ENCODE measurements around the gene PPARD. TPM values are rescaled to one million over a fixed set of nuclear protein-coding genes. Genes with fewer than 3 reads are reported as not detected.

Gene PPARD
- total and polyA plus RNA-seq, 2 of the 13 experiments (the other 11 are each of a cell fraction or from before 2014, with no cell fraction given), result 6.1 to 13.3 TPM

GRCh38 chr6:35342258-35343091 lies at the start of gene PPARD (continued):
- TF ChIP-seq EP300 (IDR thresholded peaks at IDR 0.05; ENCODE audit: low read depth in 2 of 2, low read length in 2 of 2) (peak in 1 of 2 experiments; percentile 36; a peak in 1 of 4 replicates), EP300 (CRISPR knock-in tag; IDR thresholded peaks at IDR 0.05; ENCODE audit: borderline replicate concordance) (no peak), NFRKB (IDR thresholded peaks at IDR 0.05) (no peak), GTF2F1 (IDR thresholded peaks at IDR 0.05; ENCODE audit: low read length) (no peak), ZNF564 (CRISPR knock-in tag; IDR thresholded peaks at IDR 0.05) (no peak), ZNF441 (CRISPR knock-in tag; IDR thresholded peaks at IDR 0.05; ENCODE audit: borderline replicate concordance) (no peak), ZHX1 (CRISPR knock-in tag; IDR thresholded peaks at IDR 0.05; ENCODE audit: low read depth) (0 out of 2 replicates have a peak, but pooled peaks have one; percentile 59), ZNF615 (CRISPR knock-in tag; IDR thresholded peaks at IDR 0.05; ENCODE audit: borderline replicate concordance) (no peak), SMAD3 (CRISPR knock-in tag; IDR thresholded peaks at IDR 0.05) (peak; percentile 89; the same call in 1 of the 2 replicates), MATR3 (CRISPR knock-in tag; IDR thresholded peaks at IDR 0.05) (no peak), ZBTB42 (CRISPR knock-in tag; IDR thresholded peaks at IDR 0.05) (no peak), PRDM10 (CRISPR knock-in tag; IDR thresholded peaks at IDR 0.05; ENCODE audit: low read depth) (no peak), ZBED4 (CRISPR knock-in tag; IDR thresholded peaks at IDR 0.05; ENCODE audit: borderline replicate concordance) (peak; percentile 76; the same call in 1 of the 2 replicates), CBX2 (IDR thresholded peaks at IDR 0.05; ENCODE audit: low read depth, low read length) (no peak), CBX2 (CRISPR knock-in tag; IDR thresholded peaks at IDR 0.05; ENCODE audit: low read depth) (0 out of 2 replicates have a peak, but pooled peaks have one; percentile 42), GPN1 (CRISPR knock-in tag; IDR thresholded peaks at IDR 0.05; ENCODE audit: borderline replicate concordance) (no peak), KLF15 (CRISPR knock-in tag; IDR thresholded peaks at IDR 0.05; ENCODE audit: borderline replicate concordance) (no peak; the same call in 1 of the 2 replicates), ZFP82 (CRISPR knock-in tag; IDR thresholded peaks at IDR 0.05; ENCODE audit: borderline replicate concordance) (no peak), DR1 (CRISPR knock-in tag; IDR thresholded peaks at IDR 0.05) (peak; percentile 30; the same call in 1 of the 2 replicates)

All from HepG2 (cell line).